ENCODE results near the gene TUBA4A.

GRCh38 chr2:219272995-219273394 lies 19.3 kb upstream of the TUBA4A start:
- TF ChIP-seq POLR2A (IDR thresholded peaks at IDR 0.05), result no peak
- TF ChIP-seq CTCF (IDR thresholded peaks at IDR 0.05), result no peak
- TF ChIP-seq POLR2AphosphoS5 (IDR thresholded peaks at IDR 0.05), result no peak
